Hepatocyte (in vitro differentiated cells): ENCODE results near the gene LY6G6F. TPM values are rescaled to one million over a fixed set of nuclear protein-coding genes. Genes with fewer than 3 reads are reported as not detected.
A peak's percentile ranks its signal among the peaks of the same experiment; 100 is the strongest.

ENCODE experiments used
- DNase-seq: peaks from one replicate; pipeline ENCODE4 v3.0.0-alpha.2; 2016; ENCODE audit warnings: low spot score
- H2AFZ ChIP-seq: fragments of 200-600 bp; sonication (generic); 2 replicates; pipeline ENCODE4 v1.6.0; 2016; ENCODE audit warnings: antibody characterized with exemption, mild to moderate bottlenecking
- H3K27ac ChIP-seq: fragments of 200-600 bp; sonication (generic); 2 replicates; pipeline ENCODE4 v1.5.1; 2016; ENCODE audit warnings: mild to moderate bottlenecking
- H3K27me3 ChIP-seq: fragments of 200-600 bp; sonication (generic); 2 replicates; pipeline ENCODE4 v1.6.1; 2016
- H3K36me3 ChIP-seq: fragments of 200-600 bp; sonication (generic); replicated peaks from 2 replicates; pipeline ENCODE4 v1.5.1; 2016; ENCODE audit warnings: low read depth; ENCODE audit not compliant: insufficient read depth
- H3K4me1 ChIP-seq: fragments of 200-600 bp; sonication (generic); 2 replicates; pipeline ENCODE4 v1.5.1; 2016; ENCODE audit warnings: mild to moderate bottlenecking, moderate library complexity; ENCODE audit not compliant: insufficient read depth
- H3K4me2 ChIP-seq: fragments of 200-600 bp; sonication (generic); 2 replicates; pipeline ENCODE4 v1.6.0; 2016
- H3K4me3 ChIP-seq: fragments of 200-600 bp; sonication (generic); 2 replicates; pipeline ENCODE4 v1.5.1; 2016; ENCODE audit warnings: mild to moderate bottlenecking
- H3K79me2 ChIP-seq: fragments of 200-600 bp; sonication (generic); 2 replicates; pipeline ENCODE4 v1.6.0; 2017; ENCODE audit warnings: mild to moderate bottlenecking
- H3K9me2 ChIP-seq: fragments of 200-600 bp; sonication (generic); replicated peaks from 2 replicates; pipeline ENCODE4 v1.6.0; 2017; ENCODE audit warnings: mild to moderate bottlenecking; ENCODE audit not compliant: insufficient read depth
- H3K9me3 ChIP-seq: fragments of 200-600 bp; sonication (generic); 2 replicates; pipeline ENCODE4 v1.5.1; 2016; ENCODE audit warnings: low read depth, mild to moderate bottlenecking
- H4K20me1 ChIP-seq: fragments of 200-600 bp; sonication (generic); 2 replicates; pipeline ENCODE4 v1.6.0; 2016; ENCODE audit warnings: mild to moderate bottlenecking; ENCODE audit not compliant: insufficient read depth, poor library complexity, severe bottlenecking
- CTCF ChIP-seq: fragments of 200-600 bp; sonication (generic); IDR thresholded peaks from 2 replicates; pipeline ENCODE4 v1.5.1; 2016; ENCODE audit warnings: antibody characterized with exemption, mild to moderate bottlenecking; ENCODE audit not compliant: poor library complexity
- EZH2 ChIP-seq: fragments of 200-600 bp; sonication (generic); IDR thresholded peaks from 2 replicates; pipeline ENCODE4 v1.6.1; 2016; ENCODE audit warnings: antibody characterized with exemption, mild to moderate bottlenecking, borderline replicate concordance
- EZH2phosphoT487 ChIP-seq: fragments of 200-600 bp; sonication (generic); IDR thresholded peaks from one replicate; pipeline ENCODE4 v1.6.1; 2018; ENCODE audit warnings: antibody characterized with exemption, mild to moderate bottlenecking, low read depth, moderate library complexity; ENCODE audit not compliant: unreplicated experiment, severe bottlenecking
- WGBS: methylation state at CpG from one replicate; pipeline ENCODE4 v1.1.6; 2016; ENCODE audit warnings: low lambda C conversion rate; ENCODE audit errors: missing lambda C conversion rate; 5-methylcytosine and 5-hydroxymethylcytosine counted together
- polyA plus RNA-seq: library from polyadenylated mRNA; unstranded; fragments of >200 nt; fragmentation: Nextera tagmentation; extraction: Ambion mirVana; gene quantifications from 2 replicates; pipeline ENCODE4 v1.2.1, GENCODE V29; 2016
- total RNA-seq: library from RNA; depleted of rRNA; stranded (reverse); fragments of >200 nt; gene quantifications from 2 replicates; pipeline ENCODE4 v1.2.3, GENCODE V29; 2014

Gene LY6G6F
- total and polyA plus RNA-seq, 2 experiments from 2014 or later, result not detected

- peak overlapping the region; percentile 90 for H3K27ac ChIP-seq
- no peak for DNase-seq
- TF ChIP-seq EZH2, result no peak
- no peak for TF ChIP-seq EZH2phosphoT487
- no peak for TF ChIP-seq CTCF
- no peaks in the 10 kb centered on the region for H3K9me3 ChIP-seq
- H3K4me3 ChIP-seq, result no peak overlapping the region
- 59% methylated on average over 4 of the region's 4 CpGs for WGBS
- H3K4me1 ChIP-seq, result peaks cover 25% of the 10 kb centered on the region
- no peaks in the 10 kb centered on the region for H4K20me1 ChIP-seq
- peak overlapping the region; percentile 55 for H2AFZ ChIP-seq
- no peaks in the 10 kb centered on the region for H3K27me3 ChIP-seq
- peak overlapping the region; percentile 60 for H3K4me2 ChIP-seq
- no peaks in the 10 kb centered on the region for H3K9me2 ChIP-seq
- H3K36me3 ChIP-seq, result no peaks in the 10 kb centered on the region
- no peaks in the 10 kb centered on the region for H3K79me2 ChIP-seq
These were observed 6.8 kb downstream of the LY6G6F start for GRCh38 chr6:31713465-31713864.

- Histone ChIP-seq H3K36me3 (no peaks in the 10 kb centered on the region), H3K9me3 (no peaks in the 10 kb centered on the region), H3K27me3 (no peaks in the 10 kb centered on the region), H3K9me2 (no peaks in the 10 kb centered on the region), H3K4me2 (peak overlapping the region; percentile 60), H3K27ac (peak overlapping the region; percentile 90), H2AFZ (peak overlapping the region; percentile 55), H4K20me1 (no peaks in the 10 kb centered on the region), H3K79me2 (no peaks in the 10 kb centered on the region), H3K4me3 (no peak overlapping the region), H3K4me1 (peaks cover 25% of the 10 kb centered on the region)
- WGBS, result 26% methylated on average over 4 of the region's 5 CpGs
- DNase-seq, result peak; percentile 50
- no peak for TF ChIP-seq EZH2phosphoT487
- TF ChIP-seq CTCF, result no peak
- TF ChIP-seq EZH2, result no peak
These were observed 7.5 kb downstream of the LY6G6F start for GRCh38 chr6:31713991-31714684.

GRCh38 chr6:31715022-31715958, 8.6 kb downstream of the LY6G6F start, which contains the start of gene LY6G6D:
Gene LY6G6D (plus strand): TSS chr6:31715348. CDS start chr6:31715356, 8 bp downstream.
- H3K4me2 ChIP-seq, result peak within 1 kb of the TSS; percentile 60
- no peaks in the 10 kb centered on the region for H3K79me2 ChIP-seq
- H3K4me1 ChIP-seq, result peaks cover 25% of the 10 kb centered on the region
- H4K20me1 ChIP-seq, result no peaks in the 10 kb centered on the region
- H3K9me2 ChIP-seq, result no peaks in the 10 kb centered on the region
- no peak within 1 kb of the TSS for H3K4me3 ChIP-seq
- H3K36me3 ChIP-seq, result no peaks in the 10 kb centered on the region
- H2AFZ ChIP-seq, result peak within 1 kb of the TSS; percentile 60
- 53% methylated on average over 16 of the region's 16 CpGs for WGBS
- no peak for TF ChIP-seq CTCF
- no peak for TF ChIP-seq EZH2phosphoT487
- TF ChIP-seq EZH2, result no peak
- DNase-seq, result no peak
- H3K9me3 ChIP-seq, result no peaks in the 10 kb centered on the region
- H3K27me3 ChIP-seq, result no peaks in the 10 kb centered on the region
- peak within 1 kb of the TSS; percentile 90 for H3K27ac ChIP-seq
